Measurements from ENCODE around the gene CTNND2.
"Not testable (repeated sequence)": the region's sequence is repeated elsewhere in the genome, so short reads cannot be mapped to it uniquely, and the experiment has no call there.

CTNND2 gene

GRCh38 chr5:11040345-11040744 is 863.9 kb downstream of the CTNND2 start:
- no peak for DNase-seq (ENCODE audit: low spot score)

- no peak for DNase-seq (ENCODE audit: low spot score)
Measured at GRCh38 chr5:11038772-11039171, 865.5 kb downstream of the CTNND2 start.

- no peak for DNase-seq (ENCODE audit: low spot score)
Measured at GRCh38 chr5:11037941-11038340, 866.3 kb downstream of the CTNND2 start.

GRCh38 chr5:11037080-11037479 is 867.2 kb downstream of the CTNND2 start:
- no peak for DNase-seq (ENCODE audit: low spot score)

GRCh38 chr5:11030671-11031070 is 873.6 kb downstream of the CTNND2 start:
- no peak for DNase-seq (ENCODE audit: low spot score)

GRCh38 chr5:11027660-11028059 is 876.6 kb downstream of the CTNND2 start:
- DNase-seq (ENCODE audit: low spot score), result no peak

- DNase-seq (ENCODE audit: low spot score), result no peak
Measured at GRCh38 chr5:11026543-11026942, 877.7 kb downstream of the CTNND2 start.

- DNase-seq (ENCODE audit: low spot score), result no peak
Measured at GRCh38 chr5:11023945-11024344, 880.3 kb downstream of the CTNND2 start.

- DNase-seq (ENCODE audit: low spot score), result no peak
Measured at GRCh38 chr5:11013793-11014192, 890.5 kb downstream of the CTNND2 start.

- no peak for DNase-seq (ENCODE audit: low spot score)
Measured at GRCh38 chr5:11012295-11012694, 892.0 kb downstream of the CTNND2 start.

GRCh38 chr5:11010429-11011210 is 893.6 kb downstream of the CTNND2 start:
- DNase-seq (ENCODE audit: low spot score), result no peak

- DNase-seq (ENCODE audit: low spot score), result no peak
Measured at GRCh38 chr5:11009576-11009975, 894.7 kb downstream of the CTNND2 start.

- DNase-seq (ENCODE audit: low spot score), result no peak
Measured at GRCh38 chr5:11007269-11007870, 896.9 kb downstream of the CTNND2 start.

- DNase-seq (ENCODE audit: low spot score), result not testable (repeated sequence)
Measured at GRCh38 chr5:11004523-11004922, 899.7 kb downstream of the CTNND2 start.

GRCh38 chr5:11000515-11001353 is 903.5 kb downstream of the CTNND2 start:
- DNase-seq (ENCODE audit: low spot score), result no peak

GRCh38 chr5:10999714-11000113 is 904.5 kb downstream of the CTNND2 start:
- DNase-seq (ENCODE audit: low spot score), result no peak

GRCh38 chr5:10995891-10996290 is 908.4 kb downstream of the CTNND2 start:
- no peak for DNase-seq (ENCODE audit: low spot score)

- no peak for DNase-seq (ENCODE audit: low spot score)
Measured at GRCh38 chr5:10994091-10994986, 909.9 kb downstream of the CTNND2 start.

- DNase-seq (ENCODE audit: low spot score), result no peak
Measured at GRCh38 chr5:10990634-10991033, 913.6 kb downstream of the CTNND2 start.

- DNase-seq (ENCODE audit: low spot score), result no peak
Measured at GRCh38 chr5:10989577-10990263, 914.5 kb downstream of the CTNND2 start.

GRCh38 chr5:10988622-10989021 is 915.6 kb downstream of the CTNND2 start:
- DNase-seq (ENCODE audit: low spot score), result no peak
